ENCODE data around the gene ZNF511. TPM values are rescaled to one million over a fixed set of nuclear protein-coding genes. Genes with fewer than 3 reads are reported as not detected.

Gene ZNF511
- polyA plus RNA-seq, 1 donor from 2014 or later = 17.6 TPM

GRCh38 chr10:133260895-133261725, 47.6 kb upstream of the ZNF511 start:
- H3K36me3 ChIP-seq (ENCODE audit: insufficient read depth, low read length) = no peaks in the 10 kb centered on the region
- H3F3A ChIP-seq (ENCODE audit: insufficient read depth, low read length, poor library complexity, severe bottlenecking) = no peaks in the 10 kb centered on the region
- no peaks in the 10 kb centered on the region for H3K79me2 ChIP-seq (replicated peaks; ENCODE audit: insufficient read depth, low read length)
- peak overlapping the region; percentile 58 for H3K4me3 ChIP-seq (ENCODE audit: low read length)
- H3K4me2 ChIP-seq (ENCODE audit: low read length) = no peak overlapping the region
- H3K9me2 ChIP-seq (ENCODE audit: insufficient read depth, low read length) = no peaks in the 10 kb centered on the region
- TF ChIP-seq EP300 (conservative IDR thresholded peaks at IDR 0.05; ENCODE audit: poor library complexity, severe bottlenecking) (no peak), CTCF (IDR thresholded peaks at IDR 0.05; ENCODE audit: poor library complexity, severe bottlenecking) (no peak), TAF1 (IDR thresholded peaks at IDR 0.05; ENCODE audit: low read depth) (no peak), SMC3 (conservative IDR thresholded peaks at IDR 0.05; ENCODE audit: poor library complexity) (no peak), POLR2AphosphoS5 (IDR thresholded peaks at IDR 0.05) (no peak), MXI1 (conservative IDR thresholded peaks at IDR 0.05; ENCODE audit: poor library complexity, severe bottlenecking) (no peak), REST (IDR thresholded peaks at IDR 0.05; ENCODE audit: borderline replicate concordance) (no peak), RAD21 (conservative IDR thresholded peaks at IDR 0.05) (no peak), EZH2 (IDR thresholded peaks at IDR 0.05; ENCODE audit: borderline replicate concordance, insufficient read depth, low read length, poor library complexity, severe bottlenecking) (no peak)
- no peaks in the 10 kb centered on the region for H4K20me1 ChIP-seq (ENCODE audit: insufficient read depth)
- no peak overlapping the region for H3K27ac ChIP-seq (ENCODE audit: low read length)
- H3K9me3 ChIP-seq (ENCODE audit: low read length) = no peaks in the 10 kb centered on the region
- no peak overlapping the region for H2AFZ ChIP-seq (ENCODE audit: low read depth, low read length)
- no peaks in the 10 kb centered on the region for H3K27me3 ChIP-seq (ENCODE audit: insufficient read depth, low read depth, low read length)
- peak overlapping the region; percentile 26 for H3K9ac ChIP-seq (ENCODE audit: low read length)

GRCh38 chr10:133261726-133262325, 46.9 kb upstream of the ZNF511 start:
- H3K79me2 ChIP-seq (replicated peaks; ENCODE audit: insufficient read depth, low read length) = no peaks in the 10 kb centered on the region
- no peaks in the 10 kb centered on the region for H3K36me3 ChIP-seq (ENCODE audit: insufficient read depth, low read length)
- H3K27ac ChIP-seq (ENCODE audit: low read length) = no peak overlapping the region
- H3K9me3 ChIP-seq (ENCODE audit: low read length) = no peaks in the 10 kb centered on the region
- no peaks in the 10 kb centered on the region for H3F3A ChIP-seq (ENCODE audit: insufficient read depth, low read length, poor library complexity, severe bottlenecking)
- H3K9ac ChIP-seq (ENCODE audit: low read length) = peak overlapping the region; percentile 26
- H3K4me2 ChIP-seq (ENCODE audit: low read length) = no peak overlapping the region
- TF ChIP-seq POLR2AphosphoS5 (IDR thresholded peaks at IDR 0.05) = no peak
- no peak for TF ChIP-seq RAD21 (conservative IDR thresholded peaks at IDR 0.05)
- TF ChIP-seq SMC3 (conservative IDR thresholded peaks at IDR 0.05; ENCODE audit: poor library complexity) = no peak
- no peak for TF ChIP-seq EP300 (conservative IDR thresholded peaks at IDR 0.05; ENCODE audit: poor library complexity, severe bottlenecking)
- no peak for TF ChIP-seq REST (IDR thresholded peaks at IDR 0.05; ENCODE audit: borderline replicate concordance)
- TF ChIP-seq TAF1 (IDR thresholded peaks at IDR 0.05; ENCODE audit: low read depth) = no peak
- TF ChIP-seq EZH2 (IDR thresholded peaks at IDR 0.05; ENCODE audit: borderline replicate concordance, insufficient read depth, low read length, poor library complexity, severe bottlenecking) = no peak
- TF ChIP-seq MXI1 (conservative IDR thresholded peaks at IDR 0.05; ENCODE audit: poor library complexity, severe bottlenecking) = no peak
- no peak for TF ChIP-seq CTCF (IDR thresholded peaks at IDR 0.05; ENCODE audit: poor library complexity, severe bottlenecking)
- H4K20me1 ChIP-seq (ENCODE audit: insufficient read depth) = no peaks in the 10 kb centered on the region
- H3K9me2 ChIP-seq (ENCODE audit: insufficient read depth, low read length) = no peaks in the 10 kb centered on the region
- H3K27me3 ChIP-seq (ENCODE audit: insufficient read depth, low read depth, low read length) = no peaks in the 10 kb centered on the region
- H2AFZ ChIP-seq (ENCODE audit: low read depth, low read length) = no peak overlapping the region
- peak overlapping the region; percentile 58 for H3K4me3 ChIP-seq (ENCODE audit: low read length)

Data from neural cell (in vitro differentiated cells).